Measurements from ENCODE around the gene NPC1. TPM values are rescaled to one million over a fixed set of nuclear protein-coding genes. Genes with fewer than 3 reads are reported as not detected.

NPC1 gene
- total RNA-seq, 1 experiment from 2014 or later = 92.7 TPM

GRCh38 chr18:23618862-23619387 lies 32.6 kb upstream of the NPC1 start:
- ATAC-seq = peak; percentile 47
- Histone ChIP-seq H3K27me3 (ENCODE audit: control insufficient read depth, insufficient read depth, low read length) (no peaks in the 10 kb centered on the region; the same call in 1 of the 2 replicates), H3K27ac (ENCODE audit: low read length) (no peak overlapping the region), H3K4me1 (ENCODE audit: control insufficient read depth, insufficient read depth, low read length) (peaks cover 13% of the 10 kb centered on the region), H3K4me3 (ENCODE audit: low read depth in 2 of 2, low read length in 2 of 2) (peak overlapping the region; percentile 30 to 53), H3K9me3 (ENCODE audit: control insufficient read depth, insufficient read depth, low read depth, low read length) (no peaks in the 10 kb centered on the region), H3K36me3 (ENCODE audit: control insufficient read depth, insufficient read depth, low read length) (no peaks in the 10 kb centered on the region)
- intact Hi-C loops (cut with micrococcal nuclease; ENCODE audit: unreplicated experiment) (no loop called here), in situ Hi-C loops (cut with HindIII; ENCODE audit: low pct_unique_long_range_greater_than_20kb, low sequenced_read_pairs) (no loop called here)
- no peak for DNase-seq (ENCODE audit: low read depth, low spot score)
- BruUV-seq (replicated peaks) = no TSS peak
- POLR2A ChIA-PET = no interaction called here
- TF ChIP-seq CTCF (IDR thresholded peaks at IDR 0.05) (no peak), TCF7L2 (IDR thresholded peaks at IDR 0.05; ENCODE audit: low read depth, low read length) (no peak), SIN3A (IDR thresholded peaks at IDR 0.05; ENCODE audit: borderline replicate concordance, insufficient read depth, low read depth, low read length) (no peak), REST (IDR thresholded peaks at IDR 0.05; ENCODE audit: insufficient read depth in 1 of 2, low read depth in 2 of 2, low read length in 1 of 2) (no peak), POLR2AphosphoS5 (IDR thresholded peaks at IDR 0.05; ENCODE audit: low read depth, low read length) (no peak)
- CTCF ChIA-PET = interaction anchor here (0.6 to 0.9 kb wide), 2 partner anchors 24 to 191 kb away, joined by 3 to 4 read pairs; no protein-coding TSS in a partner anchor

DNA sequence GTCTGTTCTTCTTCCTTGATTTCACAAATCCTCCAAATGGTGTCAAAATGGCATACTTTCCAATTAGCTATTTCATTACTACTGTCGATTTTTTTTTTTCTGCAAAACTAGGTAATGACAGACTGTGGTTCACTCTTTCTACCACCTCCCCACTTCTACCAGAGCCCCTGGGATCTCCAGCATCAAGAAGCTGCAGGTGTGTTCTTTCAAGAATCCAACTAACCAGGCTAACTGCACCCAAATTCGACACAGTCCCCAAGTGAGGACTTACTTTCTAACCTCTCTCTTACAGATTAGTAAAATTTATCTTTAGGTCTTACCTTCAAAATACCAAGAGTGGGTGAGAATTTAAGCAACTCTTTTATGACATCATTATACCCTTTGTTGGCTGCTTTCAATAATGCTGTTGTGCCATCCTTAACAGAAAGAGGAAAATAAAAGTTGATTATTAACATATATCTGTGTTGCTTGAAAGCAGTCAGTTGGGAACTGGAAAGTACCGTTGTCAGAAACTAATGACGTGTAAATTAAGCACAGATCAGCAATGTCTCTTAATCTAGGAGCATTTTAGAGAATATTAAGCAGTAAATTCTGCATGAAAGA lies 31.2 kb upstream of the NPC1 start:
- TF ChIP-seq SIN3A (IDR thresholded peaks at IDR 0.05; ENCODE audit: borderline replicate concordance, insufficient read depth, low read depth, low read length) (no peak), POLR2AphosphoS5 (IDR thresholded peaks at IDR 0.05; ENCODE audit: low read depth, low read length) (no peak), TCF7L2 (IDR thresholded peaks at IDR 0.05; ENCODE audit: low read depth, low read length) (no peak), CTCF (IDR thresholded peaks at IDR 0.05) (no peak), REST (IDR thresholded peaks at IDR 0.05; ENCODE audit: insufficient read depth in 1 of 2, low read depth in 2 of 2, low read length in 1 of 2) (no peak)
- Histone ChIP-seq H3K36me3 (ENCODE audit: control insufficient read depth, insufficient read depth, low read length) (no peaks in the 10 kb centered on the region), H3K4me3 (ENCODE audit: low read depth in 2 of 2, low read length in 2 of 2) (no peak overlapping the region), H3K27me3 (ENCODE audit: control insufficient read depth, insufficient read depth, low read length) (no peaks in the 10 kb centered on the region; the same call in 1 of the 2 replicates), H3K4me1 (ENCODE audit: control insufficient read depth, insufficient read depth, low read length) (peaks cover 15% of the 10 kb centered on the region), H3K9me3 (ENCODE audit: control insufficient read depth, insufficient read depth, low read depth, low read length) (no peaks in the 10 kb centered on the region), H3K27ac (ENCODE audit: low read length) (no peak overlapping the region)
- in situ Hi-C loops (cut with HindIII; ENCODE audit: low pct_unique_long_range_greater_than_20kb, low sequenced_read_pairs) = no loop called here
- ATAC-seq (no peak), DNase-seq (ENCODE audit: low read depth, low spot score) (no peak)
- no TSS peak for BruUV-seq (replicated peaks)
- intact Hi-C loops (cut with micrococcal nuclease; ENCODE audit: unreplicated experiment) = no loop called here
- POLR2A ChIA-PET = no interaction called here
- CTCF ChIA-PET = no interaction called here

Data from Panc1 (cell line).